Sigmoid colon (tissue), 7 donors: ENCODE data around the gene FGF2. TPM values are rescaled to one million over a fixed set of nuclear protein-coding genes. Genes with fewer than 3 reads are reported as not detected.

Experiments
- DNase-seq: peaks from one replicate; pipeline ENCODE4 v3.0.0-alpha.2; 2019
- H3K27ac ChIP-seq, 4 donors: fragments of 200-600 bp; sonication (generic); one replicate each; pipeline ENCODE4 v1.5.1; 2016 to 2019; ENCODE audit warnings: mild to moderate bottlenecking in 1 of 4
- H3K27me3 ChIP-seq, 3 donors: fragments of 200-600 bp; sonication (generic); one replicate each; pipeline ENCODE4 v1.5.1; 2019; ENCODE audit warnings: mild to moderate bottlenecking in 1 of 3
- H3K36me3 ChIP-seq, 4 donors: fragments of 200-600 bp; sonication (generic); one replicate each; pipeline ENCODE4 v1.5.1; 2016 to 2019
- H3K4me1 ChIP-seq, 4 donors: fragments of 200-600 bp; sonication (generic); one replicate each; pipeline ENCODE4 v1.5.1; 2017 to 2019
- H3K4me3 ChIP-seq, 4 donors: fragments of 200-600 bp; sonication (generic); one replicate each; pipeline ENCODE4 v1.5.1; 2017 to 2019; ENCODE audit warnings: mild to moderate bottlenecking in 2 of 4, moderate library complexity in 1 of 4
- H3K9me3 ChIP-seq, 4 donors: fragments of 200-600 bp in 3 of 4; sonication (generic) in 3 of 4; one replicate each; pipeline versions ENCODE4 v1.5.1 to v1.6.1; 2013 to 2019
- CTCF ChIP-seq, 4 experiments: fragments of 450-650 bp in 3 of 4; fragments of 200-600 bp in 1 of 4; IDR thresholded peaks; one replicate each; pipeline ENCODE4 v1.5.1; 2016 to 2019; ENCODE audit warnings: antibody characterized with exemption in 4 of 4, mild to moderate bottlenecking in 3 of 4, moderate library complexity in 2 of 4
- EP300 ChIP-seq, 4 donors: sonication (generic); formaldehyde crosslinking; IDR thresholded peaks; one replicate each; pipeline ENCODE4 v1.6.1; 2017; ENCODE audit warnings: antibody characterized with exemption in 4 of 4
- POLR2A ChIP-seq, 2 donors: fragments of 450-650 bp; IDR thresholded peaks; one replicate each; pipeline ENCODE4 v1.6.1; 2016; ENCODE audit warnings: antibody characterized with exemption in 2 of 2, mild to moderate bottlenecking in 2 of 2, moderate library complexity in 2 of 2
- POLR2AphosphoS5 ChIP-seq, 4 donors: sonication (generic); formaldehyde crosslinking; IDR thresholded peaks; one replicate each; pipeline ENCODE4 v1.6.1; 2017; ENCODE audit warnings: antibody characterized with exemption in 4 of 4
- WGBS, 2 donors: extraction: QIAGEN DNeasy Blood & Tissue Kit; methylation state at CpG; one replicate each; pipeline ENCODE4 v1.1.7; 2013; 5-methylcytosine and 5-hydroxymethylcytosine counted together
- intact Hi-C: fragments of 100-400 bp; cut with DNase I; formaldehyde crosslinking; loops from one replicate; pipeline ENCODE4 v1.15.1; 2023
- polyA plus RNA-seq, 3 donors: library from polyadenylated mRNA; stranded (reverse); fragments of 200-250 nt; gene quantifications; one replicate each; pipeline ENCODE4 v1.2.3, GENCODE V29; 2013
- total RNA-seq, 4 donors: library from RNA; depleted of rRNA; stranded (reverse); fragments of >200 nt; gene quantifications; one replicate each; pipeline ENCODE4 v1.1.0, GENCODE V29; 2016
- donor health status: healthy with polysubstance abuse.
- donor health status: Bipolar disorder and iron deficiency.
- donor health status: healthy.

Gene FGF2
- total and polyA plus RNA-seq, 7 donors: 0.46 to 54.7 (median 37.4) TPM

- no peaks in the 10 kb centered on the region for H3K9me3 ChIP-seq
- H3K4me3 ChIP-seq: peak overlapping the region in 3 of 4 donors; percentile 8 to 24 (median 18)
- H3K4me1 ChIP-seq: peaks cover 0 to 15% (median 9%) of the 10 kb centered on the region in 4 donors
- no peaks in the 10 kb centered on the region for H3K36me3 ChIP-seq
- no peaks in the 10 kb centered on the region for H3K27me3 ChIP-seq
- 94 to 95% methylated on average over 2 of the region's 2 CpGs for WGBS, 2 donors
- no peak for TF ChIP-seq EP300 (IDR thresholded peaks at IDR 0.05)
- TF ChIP-seq POLR2AphosphoS5 (IDR thresholded peaks at IDR 0.05): no peak
- TF ChIP-seq POLR2A (IDR thresholded peaks at IDR 0.05): no peak
- no peak for TF ChIP-seq CTCF (IDR thresholded peaks at IDR 0.05)
- H3K27ac ChIP-seq: peak overlapping the region; percentile 52 to 71 (median 64)
- intact Hi-C loops: no loop called here
- no peak for DNase-seq
Observed at GRCh38 chr4:122797405-122798094, 29.1 kb upstream of the FGF2 start.

- peak; percentile 72 for DNase-seq
- Histone ChIP-seq H3K36me3 (no peaks in the 10 kb centered on the region), H3K27me3 (no peaks in the 10 kb centered on the region), H3K4me1 (peaks cover 0 to 15% (median 9%) of the 10 kb centered on the region in 4 donors), H3K4me3 (peak overlapping the region in 3 of 4 donors; percentile 8 to 24 (median 18)), H3K27ac (peak overlapping the region; percentile 52 to 71 (median 64)), H3K9me3 (no peaks in the 10 kb centered on the region)
- WGBS, 2 donors: 37 to 49% methylated on average over 5 of the region's 5 CpGs
- TF ChIP-seq EP300 (IDR thresholded peaks at IDR 0.05) (no peak), POLR2AphosphoS5 (IDR thresholded peaks at IDR 0.05) (peak in 1 of 4 donors; percentile 12)
- intact Hi-C loops: no loop called here
Observed at GRCh38 chr4:122798101-122798500, 28.5 kb upstream of the FGF2 start.

- peak overlapping the region in 2 of 4 donors; percentile 60 to 71 for H3K27ac ChIP-seq
- no peaks in the 10 kb centered on the region for H3K9me3 ChIP-seq
- intact Hi-C loops: no loop called here
- H3K4me3 ChIP-seq: no peak overlapping the region
- WGBS, 2 donors: 91 to 94% methylated on average over 2 of the region's 2 CpGs
- TF ChIP-seq EP300 (IDR thresholded peaks at IDR 0.05): no peak
- no peak for TF ChIP-seq CTCF (IDR thresholded peaks at IDR 0.05)
- no peak for TF ChIP-seq POLR2AphosphoS5 (IDR thresholded peaks at IDR 0.05)
- TF ChIP-seq POLR2A (IDR thresholded peaks at IDR 0.05): no peak
- H3K27me3 ChIP-seq: no peaks in the 10 kb centered on the region
- peaks cover 0 to 15% (median 9%) of the 10 kb centered on the region in 4 donors for H3K4me1 ChIP-seq
- H3K36me3 ChIP-seq: no peaks in the 10 kb centered on the region
- no peak for DNase-seq
Observed at GRCh38 chr4:122798917-122799316, 27.7 kb upstream of the FGF2 start.

- Histone ChIP-seq H3K36me3 (no peaks in the 10 kb centered on the region), H3K9me3 (no peaks in the 10 kb centered on the region), H3K4me3 (no peak overlapping the region), H3K27ac (no peak overlapping the region), H3K27me3 (no peaks in the 10 kb centered on the region), H3K4me1 (peaks cover 0 to under 1% (median 0%) of the 10 kb centered on the region in 4 donors)
- intact Hi-C loops: no loop called here
- TF ChIP-seq CTCF (IDR thresholded peaks at IDR 0.05) (no peak), POLR2AphosphoS5 (IDR thresholded peaks at IDR 0.05) (no peak), POLR2A (IDR thresholded peaks at IDR 0.05) (no peak), EP300 (IDR thresholded peaks at IDR 0.05) (no peak)
- no peak for DNase-seq
- WGBS, 2 donors: 86 to 89% methylated on average over 4 of the region's 4 CpGs
Observed at GRCh38 chr4:122803788-122804208, 22.8 kb upstream of the FGF2 start.

- H3K9me3 ChIP-seq: no peaks in the 10 kb centered on the region
- no peak for DNase-seq
- intact Hi-C loops: no loop called here
- no peaks in the 10 kb centered on the region for H3K36me3 ChIP-seq
- no peak overlapping the region for H3K4me3 ChIP-seq
- no peaks in the 10 kb centered on the region for H3K27me3 ChIP-seq
- TF ChIP-seq POLR2AphosphoS5 (IDR thresholded peaks at IDR 0.05): no peak
- no peak for TF ChIP-seq EP300 (IDR thresholded peaks at IDR 0.05)
- no peak for TF ChIP-seq POLR2A (IDR thresholded peaks at IDR 0.05)
- TF ChIP-seq CTCF (IDR thresholded peaks at IDR 0.05): no peak
- WGBS, 2 donors: 44 to 73% methylated on average over 3 of the region's 3 CpGs
- H3K27ac ChIP-seq: no peak overlapping the region
- H3K4me1 ChIP-seq: no peaks in the 10 kb centered on the region
Observed at GRCh38 chr4:122806981-122807679, 19.5 kb upstream of the FGF2 start.
